ENCODE data around the gene CSH2. TPM values are rescaled to one million over a fixed set of nuclear protein-coding genes. Genes with fewer than 3 reads are reported as not detected.
"Not testable (repeated sequence)": the region's sequence is repeated elsewhere in the genome, so short reads cannot be mapped to it uniquely, and the experiment has no call there.

The CSH2 gene
- total RNA-seq, 1 donor from 2014 or later, result 0.56 TPM

DNA sequence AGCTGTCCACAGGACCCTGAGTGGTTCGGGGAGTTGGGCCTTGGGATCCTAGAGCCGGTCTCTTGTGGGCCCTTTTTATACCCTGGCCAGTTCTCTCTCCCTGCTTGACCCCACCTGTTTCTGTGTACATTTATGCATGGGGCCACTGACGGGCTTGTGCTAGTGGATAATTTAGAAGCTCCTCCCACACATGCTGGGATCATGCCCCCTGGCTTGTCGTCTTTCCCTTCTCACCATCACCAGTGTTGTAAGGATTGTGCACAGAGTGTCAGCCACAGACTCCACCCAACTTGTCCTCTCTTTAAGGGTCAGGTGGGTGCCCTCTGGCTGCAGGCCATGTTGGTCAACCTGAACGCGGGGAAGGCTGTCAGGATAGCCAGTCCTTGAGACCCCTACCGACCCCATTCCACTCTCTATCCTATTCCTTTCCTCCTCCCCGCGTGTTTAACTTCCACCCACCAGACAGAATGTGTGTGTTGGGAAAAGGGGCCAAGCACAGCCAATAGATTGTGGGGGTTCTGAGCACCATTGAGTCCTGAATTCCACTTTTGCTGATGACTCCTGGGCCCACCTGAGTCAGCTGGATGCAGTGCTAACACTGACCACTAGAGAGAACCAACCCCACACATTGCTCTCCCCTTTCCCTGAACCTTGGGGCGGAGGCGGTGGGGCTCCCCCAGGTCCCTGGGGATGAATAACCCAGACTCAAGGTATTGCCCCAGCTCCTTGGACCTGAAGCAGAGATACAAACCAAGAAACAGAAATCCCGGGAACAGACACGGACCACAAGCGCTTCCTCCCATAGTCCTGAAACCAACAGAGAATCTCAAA lies 23.3 kb upstream of the CSH2 start, which contains the start of gene CSH1:
CSH1 (minus strand) TSS at position 51 of the 831 bp plus-strand sequence. CDS start 63 bp downstream, outside the sequence.
- H3K9me3 Mint-ChIP-seq (ENCODE audit: unreplicated experiment); H3K27ac Mint-ChIP-seq (ENCODE audit: unreplicated experiment); H3K27me3 Mint-ChIP-seq (ENCODE audit: unreplicated experiment); DNase-seq; H3K4me3 Mint-ChIP-seq (ENCODE audit: unreplicated experiment); H3K36me3 Mint-ChIP-seq (ENCODE audit: unreplicated experiment): not testable (repeated sequence)
- H3K4me1 Mint-ChIP-seq (ENCODE audit: low read depth, unreplicated experiment), result peaks cover 19% of the 10 kb centered on the region

DNA sequence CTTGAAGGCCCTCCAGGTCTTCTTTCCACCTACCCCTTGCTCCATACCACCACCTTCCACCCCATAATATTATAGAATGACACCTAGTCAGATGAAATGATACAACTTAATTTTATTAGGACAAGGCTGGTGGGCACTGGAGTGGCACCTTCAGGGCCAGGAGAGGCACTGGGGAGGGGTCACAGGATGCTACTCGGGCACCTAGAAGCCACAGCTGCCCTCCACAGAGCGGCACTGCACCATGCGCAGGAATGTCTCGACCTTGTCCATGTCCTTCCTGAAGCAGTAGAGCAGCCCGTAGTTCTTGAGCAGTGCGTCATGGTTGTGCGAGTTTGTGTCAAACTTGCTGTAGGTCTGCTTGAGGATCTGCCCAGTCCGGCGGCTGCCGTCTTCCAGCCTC lies 21.3 kb upstream of the CSH2 start:
- not testable (repeated sequence) for H3K9me3 Mint-ChIP-seq (ENCODE audit: unreplicated experiment); H3K4me3 Mint-ChIP-seq (ENCODE audit: unreplicated experiment); DNase-seq; H3K27me3 Mint-ChIP-seq (ENCODE audit: unreplicated experiment); H3K36me3 Mint-ChIP-seq (ENCODE audit: unreplicated experiment); H3K27ac Mint-ChIP-seq (ENCODE audit: unreplicated experiment); H3K4me1 Mint-ChIP-seq (ENCODE audit: low read depth, unreplicated experiment)

DNA sequence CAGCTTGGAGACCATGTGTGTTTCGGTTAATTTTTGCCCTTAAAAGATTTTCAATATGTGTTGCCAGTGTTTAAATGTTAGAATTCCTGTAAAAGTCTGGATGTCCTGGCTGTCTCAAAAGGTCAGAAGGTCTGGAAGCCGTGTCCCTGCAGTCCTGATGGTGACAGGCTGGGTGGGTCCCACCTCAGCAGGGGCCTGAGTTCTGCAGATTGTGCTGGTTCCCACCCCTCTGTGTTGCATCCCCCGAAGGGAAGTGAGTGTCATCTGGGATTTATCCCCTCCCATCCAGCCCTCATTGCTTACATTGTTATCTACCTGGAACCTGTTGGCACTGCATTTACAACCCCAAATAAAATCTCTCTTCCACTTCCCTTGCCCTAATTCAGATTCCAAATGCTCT lies 20.5 kb upstream of the CSH2 start:
- not testable (repeated sequence) for H3K27me3 Mint-ChIP-seq (ENCODE audit: unreplicated experiment); H3K27ac Mint-ChIP-seq (ENCODE audit: unreplicated experiment); H3K9me3 Mint-ChIP-seq (ENCODE audit: unreplicated experiment); DNase-seq; H3K36me3 Mint-ChIP-seq (ENCODE audit: unreplicated experiment); H3K4me3 Mint-ChIP-seq (ENCODE audit: unreplicated experiment)
- peaks cover 10% of the 10 kb centered on the region for H3K4me1 Mint-ChIP-seq (ENCODE audit: low read depth, unreplicated experiment)

DNA sequence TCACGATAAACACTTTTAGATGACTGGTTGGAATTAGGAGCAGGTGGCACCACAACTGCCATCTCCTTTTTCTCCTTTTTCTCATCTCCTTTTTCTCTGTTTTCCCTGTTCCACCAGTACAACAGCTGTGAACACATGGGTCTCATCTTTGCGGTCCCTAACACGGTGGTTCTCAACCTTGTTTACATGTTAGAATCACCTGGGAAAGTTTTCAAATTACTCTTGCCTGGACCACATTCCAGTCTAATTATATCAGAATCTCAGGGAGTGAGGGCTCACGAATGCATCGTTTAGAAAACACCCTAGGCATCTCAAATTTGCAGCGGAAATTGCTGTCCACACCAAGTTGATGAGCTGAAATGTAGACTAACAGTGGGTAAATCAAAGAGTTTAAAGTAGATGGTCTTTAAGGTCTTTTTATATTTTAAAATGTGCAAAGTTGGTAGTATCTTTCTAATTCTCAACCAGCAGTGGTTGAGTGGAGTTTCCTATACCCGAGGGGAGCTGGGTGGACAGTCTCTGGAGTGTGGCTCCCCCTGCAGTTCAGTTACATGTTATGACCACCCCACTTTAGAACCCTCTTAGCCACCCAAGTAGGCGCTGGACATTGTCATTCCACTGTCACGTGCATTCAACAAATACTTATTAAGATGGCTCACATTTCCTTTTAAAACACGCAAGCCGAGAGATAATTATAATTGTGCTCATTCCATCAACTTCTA lies 19.0 kb upstream of the CSH2 start:
- H3K27me3 Mint-ChIP-seq (ENCODE audit: unreplicated experiment); DNase-seq; H3K4me3 Mint-ChIP-seq (ENCODE audit: unreplicated experiment); H3K36me3 Mint-ChIP-seq (ENCODE audit: unreplicated experiment); H3K9me3 Mint-ChIP-seq (ENCODE audit: unreplicated experiment); H3K27ac Mint-ChIP-seq (ENCODE audit: unreplicated experiment): not testable (repeated sequence)
- peaks cover 18% of the 10 kb centered on the region for H3K4me1 Mint-ChIP-seq (ENCODE audit: low read depth, unreplicated experiment)

DNA sequence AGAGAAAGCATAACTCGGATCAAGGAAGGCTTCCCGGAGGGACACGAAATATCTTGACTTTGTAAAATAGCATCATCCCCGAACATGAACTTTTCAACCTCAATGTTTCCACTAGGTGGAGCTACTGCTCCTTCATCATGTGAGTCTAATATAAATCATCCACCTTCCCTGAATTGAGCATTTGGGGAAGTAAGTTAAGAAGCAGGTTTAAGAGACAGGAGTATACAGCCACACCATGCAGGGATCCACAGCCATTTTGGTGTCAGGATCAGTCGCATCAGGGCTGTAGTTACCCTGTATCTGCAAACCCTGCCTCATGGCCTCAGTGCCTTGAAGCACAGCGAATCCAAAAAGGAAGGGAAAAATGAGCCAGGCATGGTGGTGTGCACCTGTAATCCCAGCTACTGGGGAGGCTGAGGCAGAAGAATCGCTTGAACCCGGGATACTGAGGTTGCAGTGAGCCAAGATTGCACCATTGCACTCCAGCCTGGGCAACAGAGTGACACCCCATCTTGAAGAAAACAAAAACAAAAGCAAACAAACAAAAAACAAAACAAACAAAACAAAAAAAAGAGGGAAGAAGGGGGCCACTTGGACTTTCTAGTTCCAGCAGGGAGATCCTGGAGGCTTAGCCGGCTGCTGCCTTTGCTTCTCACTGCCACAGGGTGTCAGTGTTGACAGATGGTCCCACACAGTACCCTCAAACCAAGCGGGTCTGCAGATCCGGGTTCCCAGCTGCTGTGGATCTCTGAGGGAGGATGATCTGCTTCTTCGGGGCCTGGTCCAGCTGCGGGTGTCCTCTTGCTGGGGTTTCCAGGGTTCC lies 15.8 kb upstream of the CSH2 start:
- DNase-seq, result peak; percentile 53
- not testable (repeated sequence) for H3K27me3 Mint-ChIP-seq (ENCODE audit: unreplicated experiment); H3K4me3 Mint-ChIP-seq (ENCODE audit: unreplicated experiment); H3K36me3 Mint-ChIP-seq (ENCODE audit: unreplicated experiment); H3K9me3 Mint-ChIP-seq (ENCODE audit: unreplicated experiment)
- TF ChIP-seq, protein P1, sequence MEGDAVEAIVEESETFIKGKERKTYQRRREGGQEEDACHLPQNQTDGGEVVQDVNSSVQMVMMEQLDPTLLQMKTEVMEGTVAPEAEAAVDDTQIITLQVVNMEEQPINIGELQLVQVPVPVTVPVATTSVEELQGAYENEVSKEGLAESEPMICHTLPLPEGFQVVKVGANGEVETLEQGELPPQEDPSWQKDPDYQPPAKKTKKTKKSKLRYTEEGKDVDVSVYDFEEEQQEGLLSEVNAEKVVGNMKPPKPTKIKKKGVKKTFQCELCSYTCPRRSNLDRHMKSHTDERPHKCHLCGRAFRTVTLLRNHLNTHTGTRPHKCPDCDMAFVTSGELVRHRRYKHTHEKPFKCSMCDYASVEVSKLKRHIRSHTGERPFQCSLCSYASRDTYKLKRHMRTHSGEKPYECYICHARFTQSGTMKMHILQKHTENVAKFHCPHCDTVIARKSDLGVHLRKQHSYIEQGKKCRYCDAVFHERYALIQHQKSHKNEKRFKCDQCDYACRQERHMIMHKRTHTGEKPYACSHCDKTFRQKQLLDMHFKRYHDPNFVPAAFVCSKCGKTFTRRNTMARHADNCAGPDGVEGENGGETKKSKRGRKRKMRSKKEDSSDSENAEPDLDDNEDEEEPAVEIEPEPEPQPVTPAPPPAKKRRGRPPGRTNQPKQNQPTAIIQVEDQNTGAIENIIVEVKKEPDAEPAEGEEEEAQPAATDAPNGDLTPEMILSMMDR (IDR thresholded peaks at IDR 0.05; ENCODE audit: partially characterized antibody, unreplicated experiment), result peak; percentile 65
- H3K27ac Mint-ChIP-seq (ENCODE audit: unreplicated experiment), result peak overlapping the region; percentile 89
- H3K4me1 Mint-ChIP-seq (ENCODE audit: low read depth, unreplicated experiment), result peaks cover 24% of the 10 kb centered on the region

DNA sequence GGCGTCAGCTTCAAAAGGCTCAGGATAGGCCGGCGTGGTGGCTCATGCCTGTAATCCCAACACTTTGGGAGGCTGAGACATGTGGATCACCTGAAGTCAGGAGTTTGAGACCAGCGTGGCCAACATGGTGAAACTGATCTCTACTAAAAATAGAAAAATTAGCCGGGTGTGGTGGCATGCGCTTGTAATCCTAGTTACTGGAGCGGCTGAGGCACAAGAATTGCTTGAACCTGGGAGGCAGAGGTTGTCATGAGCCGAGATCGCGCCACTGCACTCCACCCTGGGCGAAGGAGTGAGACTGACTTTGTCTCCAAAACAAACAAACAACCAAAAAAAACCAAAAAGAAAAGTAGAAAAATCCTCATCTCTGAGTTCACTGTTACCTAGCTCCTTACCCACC lies 11.6 kb upstream of the CSH2 start:
- not testable (repeated sequence) for H3K27me3 Mint-ChIP-seq (ENCODE audit: unreplicated experiment); H3K4me3 Mint-ChIP-seq (ENCODE audit: unreplicated experiment); H3K27ac Mint-ChIP-seq (ENCODE audit: unreplicated experiment); DNase-seq; H3K9me3 Mint-ChIP-seq (ENCODE audit: unreplicated experiment); H3K36me3 Mint-ChIP-seq (ENCODE audit: unreplicated experiment)
- H3K4me1 Mint-ChIP-seq (ENCODE audit: low read depth, unreplicated experiment), result peaks cover 22% of the 10 kb centered on the region

DNA sequence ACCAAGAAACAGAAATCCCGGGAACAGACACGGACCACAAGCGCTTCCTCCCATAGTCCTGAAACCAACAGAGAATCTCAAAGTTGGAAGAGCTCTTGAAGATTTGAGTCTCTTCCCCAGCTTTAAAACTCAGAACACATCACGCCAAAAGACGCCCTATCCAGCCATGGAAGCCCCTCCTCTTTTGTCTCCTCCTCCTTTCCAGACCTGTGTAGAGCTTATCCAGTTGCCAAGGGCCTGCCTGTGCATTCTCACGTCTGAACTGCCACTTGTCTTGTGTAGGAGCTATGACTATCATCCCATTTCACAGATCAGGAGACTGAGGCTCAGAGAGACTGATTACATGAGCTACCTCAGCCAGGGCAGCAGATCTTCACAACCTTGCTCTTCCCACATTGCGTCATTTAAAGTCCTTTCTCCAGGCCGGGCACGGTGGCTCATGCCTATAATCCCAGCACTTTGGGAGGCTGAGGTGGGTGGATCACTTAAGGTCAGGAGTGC lies 9.2 kb upstream of the CSH2 start:
- peaks cover 13% of the 10 kb centered on the region for H3K4me1 Mint-ChIP-seq (ENCODE audit: low read depth, unreplicated experiment)
- not testable (repeated sequence) for H3K27ac Mint-ChIP-seq (ENCODE audit: unreplicated experiment); H3K9me3 Mint-ChIP-seq (ENCODE audit: unreplicated experiment); DNase-seq; H3K4me3 Mint-ChIP-seq (ENCODE audit: unreplicated experiment); H3K27me3 Mint-ChIP-seq (ENCODE audit: unreplicated experiment); H3K36me3 Mint-ChIP-seq (ENCODE audit: unreplicated experiment)

All from glutamatergic neuron (in vitro differentiated cells).